ENCODE results near the gene COLEC11.

GRCh38 chr2:3598912-3599854, 4.3 kb downstream of the COLEC11 start:
- TF ChIP-seq CTCF (conservative IDR thresholded peaks at IDR 0.05; ENCODE audit: low read length) (no peak), EZH2phosphoT487 (IDR thresholded peaks at IDR 0.05; ENCODE audit: borderline replicate concordance, low read depth, low read length) (no peak)

Measured in OCI-LY7 (cell line).